Spleen (tissue), 7 donors: ENCODE measurements around the gene SPC24.
"Not testable (repeated sequence)": the region's sequence is repeated elsewhere in the genome, so short reads cannot be mapped to it uniquely, and the experiment has no call there.

Source experiments
- CTCF ChIP-seq, 11 experiments: fragments of 200-600 bp in 7 of 11; fragments of 450-650 bp in 4 of 11; sonication (generic) in 4 of 11; IDR thresholded peaks in 8 of 11; conservative IDR thresholded peaks in 3 of 11; 1 replicate in 7 of 11; 2 replicates in 4 of 11; pipeline versions ENCODE4 v1.4.0 to v1.8.0; 2016 to 2021; ENCODE audit warnings: antibody characterized with exemption in 11 of 11, inconsistent platforms in 4 of 11, mild to moderate bottlenecking in 1 of 11
- POLR2A ChIP-seq, 3 donors: fragments of 450-650 bp; IDR thresholded peaks; one replicate each; pipeline ENCODE4 v1.5.1; 2017; ENCODE audit warnings: antibody characterized with exemption in 3 of 3, mild to moderate bottlenecking in 1 of 3
- POLR2AphosphoS5 ChIP-seq, 3 donors: sonication (generic); formaldehyde crosslinking; IDR thresholded peaks; one replicate each; pipeline ENCODE4 v1.5.1; 2017; ENCODE audit warnings: antibody characterized with exemption in 3 of 3
- donor health status: DM: no; HTN: no; CAD: no; lungs with moderate emphysema.
- donor health status: DM: no; HTN: no; CAD: no.
- donor health status: DM: no; HTN: no; CAD: no.

- not testable (repeated sequence) for TF ChIP-seq POLR2A (IDR thresholded peaks at IDR 0.05); CTCF (IDR thresholded peaks at IDR 0.05 in 8 of 11, conservative IDR thresholded peaks at IDR 0.05 in 3 of 11); POLR2AphosphoS5 (IDR thresholded peaks at IDR 0.05)
Measured at GRCh38 chr19:11103667-11104066, 51.9 kb downstream of the SPC24 start.
